Activated CD4-positive, alpha-beta T cell treated with anti-CD3 and anti-CD28 coated beads, Interleukin-10, Interleukin-2, amounts not matched to agents 100 ng/mL and 50 ng/mL, durations not matched to agents 16 hours and 8 hours (primary cell): ENCODE measurements around the gene TESK2.
A peak's percentile ranks its signal among the peaks of the same experiment; 100 is the strongest.

Experiments
- DNase-seq: peaks from one replicate; pipeline ENCODE4 v3.0.0-alpha.2; 2020

The TESK2 gene

GRCh38 chr1:45331436-45332345 is 159.3 kb downstream of the TESK2 start:
- no peak for DNase-seq

- no peak for DNase-seq
Observed at GRCh38 chr1:45329445-45329844, 161.5 kb downstream of the TESK2 start.

- no peak for DNase-seq
Observed at GRCh38 chr1:45328680-45329079, 162.3 kb downstream of the TESK2 start.

GRCh38 chr1:45327644-45328515 is 163.1 kb downstream of the TESK2 start:
- DNase-seq = no peak

- peak; percentile 87 for DNase-seq
Observed at GRCh38 chr1:45326627-45327623, 164.0 kb downstream of the TESK2 start, which contains the start of gene HPDL. TSS of gene HPDL (plus strand) at chr1:45326895. CDS start at chr1:45327149, 254 bp downstream.

GRCh38 chr1:45325851-45326506 is 165.0 kb downstream of the TESK2 start:
- DNase-seq = no peak

- no peak for DNase-seq
Observed at GRCh38 chr1:45322486-45323040, 168.4 kb downstream of the TESK2 start.

GRCh38 chr1:45321444-45321843 is 169.5 kb downstream of the TESK2 start:
- no peak for DNase-seq

DNA sequence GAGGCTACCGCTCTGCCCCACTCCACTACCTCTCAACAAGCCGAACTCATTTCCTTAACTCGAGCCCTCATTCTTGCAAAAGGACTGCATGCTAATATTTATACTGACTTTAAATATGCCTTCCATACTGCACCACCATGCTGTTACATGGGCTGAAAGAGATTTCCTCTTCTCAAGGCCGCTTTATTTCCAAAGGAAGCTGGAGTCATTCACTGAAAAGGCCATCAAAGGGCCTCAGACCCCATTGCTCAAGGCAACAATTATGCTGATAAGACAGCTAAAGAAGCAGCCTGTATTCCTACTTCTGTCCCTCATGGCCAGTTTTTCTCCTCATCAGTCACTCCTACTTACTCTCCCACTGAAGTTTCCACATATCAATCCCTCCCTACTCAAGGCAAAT is 171.2 kb downstream of the TESK2 start:
- DNase-seq = no peak

DNA sequence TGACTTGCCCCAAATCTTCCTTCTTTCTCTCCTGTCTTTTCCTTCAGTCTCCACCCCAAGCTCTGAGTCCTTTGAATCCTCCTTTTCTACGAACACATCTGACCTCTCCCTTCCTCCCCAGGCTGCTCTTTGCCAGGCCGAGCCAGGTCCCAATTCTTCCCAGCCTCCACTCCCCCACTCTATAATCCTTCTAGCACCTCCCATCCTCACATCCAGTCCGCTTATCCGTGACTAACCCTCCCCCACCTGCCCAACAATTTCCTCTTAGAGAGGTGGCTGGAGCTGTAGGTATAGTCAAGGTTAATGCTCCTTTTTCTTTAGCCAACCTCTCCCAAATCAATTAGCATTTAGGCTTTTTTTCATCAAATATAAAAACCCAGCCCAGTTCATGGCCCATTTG is 173.8 kb downstream of the TESK2 start:
- no peak for DNase-seq

DNA sequence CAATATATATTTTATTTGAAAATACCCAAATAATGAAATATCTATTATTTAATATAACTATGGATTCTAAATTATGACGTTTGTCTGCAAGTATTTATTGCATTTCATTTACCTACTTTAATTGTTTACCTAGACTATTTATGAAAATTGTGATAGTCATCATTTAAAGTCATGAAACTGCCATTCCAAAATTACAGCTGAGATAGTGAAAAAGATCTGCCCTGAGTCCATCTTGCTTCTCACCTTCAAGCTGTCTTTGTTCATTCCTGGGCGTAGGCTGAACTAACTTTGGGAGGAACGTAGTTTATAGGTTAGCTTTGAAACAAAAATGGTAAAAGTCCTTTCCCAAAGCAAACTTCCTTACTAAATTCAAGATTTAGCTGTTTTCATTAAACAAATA is 176.7 kb downstream of the TESK2 start:
- DNase-seq = no peak

DNA sequence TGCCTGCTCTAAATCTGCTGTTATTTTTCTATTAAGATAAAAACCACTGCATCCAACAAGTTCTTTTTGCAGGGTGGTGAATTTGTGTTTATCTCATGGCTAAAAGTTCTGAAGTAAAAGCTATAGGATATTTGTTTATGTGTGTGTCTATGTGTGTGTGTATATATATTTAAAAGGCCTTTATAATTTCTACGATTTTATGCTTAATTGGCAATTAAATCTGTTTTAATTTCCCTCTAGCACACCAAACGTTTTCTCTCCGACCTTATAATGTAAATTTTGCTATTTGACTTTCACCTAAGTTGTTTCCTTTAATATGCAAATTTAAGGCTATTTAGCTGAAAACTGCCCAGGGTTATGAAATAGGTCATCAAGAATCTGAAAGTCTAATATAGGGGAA is 184.1 kb downstream of the TESK2 start:
- DNase-seq = no peak

- DNase-seq = peak; percentile 70
Observed at GRCh38 chr1:45306319-45306718, 184.6 kb downstream of the TESK2 start.

- no peak for DNase-seq
Observed at GRCh38 chr1:45305231-45305630, 185.7 kb downstream of the TESK2 start.

- DNase-seq = no peak
Observed at GRCh38 chr1:45304311-45305081, 186.5 kb downstream of the TESK2 start.

DNA sequence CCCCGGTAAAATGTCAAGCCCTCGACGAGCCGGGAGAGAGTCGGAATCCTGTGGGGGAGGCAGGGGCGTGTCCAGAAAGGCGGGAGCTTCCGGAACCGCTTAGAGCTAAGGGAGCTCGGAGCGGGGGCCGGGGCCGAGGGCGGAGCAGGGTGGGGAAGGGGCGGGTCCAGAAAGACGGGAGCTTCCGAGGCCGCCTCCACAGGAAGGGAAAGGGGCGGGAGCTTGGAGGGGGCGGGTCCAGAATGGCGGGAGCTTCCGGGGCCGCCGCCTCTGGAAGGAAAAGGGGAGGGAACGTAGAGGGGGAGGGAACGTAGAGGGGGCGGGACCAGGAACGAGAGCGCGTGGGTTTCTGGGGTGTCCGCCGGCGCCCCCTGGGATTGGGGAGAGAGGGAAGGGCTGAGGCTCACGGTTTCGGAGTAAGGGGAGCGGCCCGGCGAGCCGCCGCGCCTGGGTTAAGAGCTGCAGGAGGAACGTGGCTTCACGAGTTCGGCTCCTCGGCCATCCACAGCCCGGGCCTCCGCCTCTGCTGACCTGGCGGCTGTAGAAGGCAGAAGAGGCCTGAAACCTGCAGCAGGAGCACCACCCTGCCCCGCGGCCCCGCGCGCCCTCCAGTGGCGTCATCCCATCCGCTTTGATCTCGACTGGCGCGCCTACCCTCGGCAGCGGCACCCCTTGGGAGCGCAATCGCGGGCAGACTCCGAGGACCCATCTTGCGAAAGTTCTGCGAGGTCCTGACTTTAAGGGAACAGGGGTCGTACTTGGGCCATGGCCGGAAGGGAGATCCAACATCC is 187.2 kb downstream of the TESK2 start:
- DNase-seq = peak; percentile 99

DNA sequence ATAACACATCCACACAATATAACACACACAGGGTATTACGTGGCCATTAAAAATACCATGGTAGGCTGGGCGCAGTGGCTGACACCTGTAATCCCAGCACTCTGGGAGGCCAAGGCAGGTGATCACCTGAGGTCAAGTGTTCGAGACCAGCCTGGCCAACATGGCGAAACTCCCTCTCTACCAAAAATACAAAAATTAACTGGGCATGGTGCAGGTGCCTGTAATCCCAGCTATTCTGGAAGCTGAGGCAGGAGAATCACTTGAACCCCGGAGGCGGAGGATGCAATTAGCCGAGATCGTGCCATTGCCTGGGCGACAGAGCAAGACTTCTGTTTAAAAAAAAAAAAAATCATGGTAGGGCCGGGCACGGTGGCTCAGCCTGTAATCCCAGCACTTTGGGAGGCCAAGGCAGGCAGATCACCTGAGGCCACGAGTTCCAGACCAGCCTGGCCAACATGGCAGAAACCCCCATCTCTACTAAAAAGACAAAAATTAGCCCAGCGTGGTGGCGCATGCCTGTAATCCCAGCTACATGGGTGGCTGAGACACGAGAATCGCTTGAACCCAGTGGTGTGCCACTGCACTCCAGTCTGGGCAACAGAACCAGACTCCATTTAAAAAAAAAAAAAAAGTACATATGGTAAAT is 188.3 kb downstream of the TESK2 start:
- no peak for DNase-seq

GRCh38 chr1:45300669-45300997 is 190.3 kb downstream of the TESK2 start:
- DNase-seq = no peak

GRCh38 chr1:45299981-45300668 is 190.8 kb downstream of the TESK2 start:
- peak; percentile 65 for DNase-seq
